Stimulated activated naive B cell treated with anti-CD40 and anti-IgM and Interleukin-4, amounts not matched to agents 10 μg/mL and 1 μg/mL and 100 μg/mL, for 72 hours (primary cell): ENCODE results near the gene FBXL7.

Experiments used
- ATAC-seq, 2 donors: fragments of 150-1000 bp; cut with Tn5 transposase; replicated peaks; 2 replicates each; pipeline ENCODE4 v1.10.0; 2021; ENCODE audit warnings: moderate library complexity in 1 of 2
- DNase-seq: peaks from one replicate; pipeline ENCODE4 v3.0.0; 2021
- H3K27ac Mint-ChIP-seq: one replicate; pipeline ENCODE4 v1.8.0; 2022; ENCODE audit warnings: mild to moderate bottlenecking, mixed read lengths
- H3K27me3 Mint-ChIP-seq, 2 donors: one replicate each; pipeline ENCODE4 v1.8.0; 2022; ENCODE audit warnings: mixed read lengths in 2 of 2
- H3K36me3 Mint-ChIP-seq, 2 donors: one replicate each; pipeline ENCODE4 v1.8.0; 2022; ENCODE audit warnings: mixed read lengths in 2 of 2, mild to moderate bottlenecking in 1 of 2
- H3K4me1 Mint-ChIP-seq, 2 donors: one replicate each; pipeline ENCODE4 v1.8.0; 2022; ENCODE audit warnings: mixed read lengths in 2 of 2, mild to moderate bottlenecking in 1 of 2
- H3K4me3 Mint-ChIP-seq, 2 donors: one replicate each; pipeline ENCODE4 v1.8.0; 2022; ENCODE audit warnings: mild to moderate bottlenecking in 2 of 2, mixed read lengths in 2 of 2, moderate library complexity in 1 of 2
- H3K9me3 Mint-ChIP-seq, 2 donors: one replicate each; pipeline ENCODE4 v1.8.0; 2022; ENCODE audit warnings: mixed read lengths in 2 of 2, mild to moderate bottlenecking in 1 of 2

Gene FBXL7

DNA sequence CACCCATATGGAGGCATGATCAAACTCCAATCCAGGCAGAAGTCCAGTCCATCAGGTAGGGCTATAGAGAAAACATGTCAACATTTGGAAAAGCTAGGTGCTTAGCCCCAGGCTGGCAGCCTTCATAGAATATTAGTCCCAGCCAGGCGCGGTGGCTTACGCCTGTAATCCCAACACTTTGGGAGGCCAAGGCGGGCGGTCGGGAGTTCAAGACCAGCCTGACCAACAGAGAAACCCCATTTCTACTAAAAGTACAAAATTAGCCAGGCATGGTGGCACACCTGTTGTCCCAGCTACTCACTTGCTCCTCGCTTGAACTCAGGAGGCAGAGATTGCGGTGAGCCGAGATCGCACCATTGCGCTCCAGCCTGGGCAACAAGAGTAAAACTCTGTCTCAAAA, 393.9 kb downstream of the FBXL7 start:
- Mint-ChIP-seq H3K36me3 (no peaks in the 10 kb centered on the region), H3K4me3 (no peak overlapping the region), H3K4me1 (no peaks in the 10 kb centered on the region), H3K9me3 (peaks cover 2 to 4% of the 10 kb centered on the region in 2 donors), H3K27me3 (no peaks in the 10 kb centered on the region), H3K27ac (no peak overlapping the region)
- ATAC-seq (no peak), DNase-seq (no peak)

DNA sequence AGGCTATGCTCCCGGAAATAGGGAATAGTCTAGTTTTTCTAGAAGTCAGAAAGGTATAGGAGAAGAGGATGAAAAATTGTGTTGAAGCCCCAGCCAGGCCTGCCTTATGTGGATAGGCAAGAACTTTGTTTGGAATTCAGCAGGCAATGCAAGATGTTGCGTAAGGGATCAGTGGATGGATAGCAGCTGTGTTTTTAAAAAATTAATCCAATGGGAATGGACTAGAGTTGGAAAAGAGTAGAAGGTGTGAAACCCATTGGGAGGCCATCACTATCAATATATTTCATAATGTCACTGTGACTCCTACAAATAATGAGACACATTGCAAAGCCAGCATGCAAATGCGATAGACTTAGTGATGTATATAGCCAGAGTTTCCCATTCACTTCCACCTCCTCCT, 397.7 kb downstream of the FBXL7 start:
- no peak for DNase-seq
- Mint-ChIP-seq H3K27me3 (no peaks in the 10 kb centered on the region), H3K27ac (no peak overlapping the region), H3K9me3 (peaks cover 2 to 7% of the 10 kb centered on the region in 2 donors), H3K4me3 (no peak overlapping the region), H3K4me1 (no peaks in the 10 kb centered on the region), H3K36me3 (no peaks in the 10 kb centered on the region)
- no peak for ATAC-seq

DNA sequence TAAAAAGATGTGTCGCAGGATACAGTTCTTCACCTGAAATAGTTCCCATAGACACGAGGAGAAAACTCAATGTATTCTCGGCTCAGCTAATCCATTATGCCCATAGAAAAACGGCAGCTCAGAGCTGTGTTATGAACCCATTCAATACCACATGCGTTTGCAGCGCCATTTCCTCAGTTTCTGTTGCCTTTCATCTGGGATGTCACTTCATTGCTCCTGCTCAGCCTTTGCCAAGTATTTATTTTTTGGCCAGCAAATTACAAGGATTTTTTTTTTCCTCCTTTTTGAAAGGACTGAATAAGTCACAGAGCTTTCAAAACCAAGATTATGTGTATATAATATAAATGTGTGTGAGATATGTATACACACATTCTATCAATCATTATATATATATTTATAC, 398.7 kb downstream of the FBXL7 start:
- ATAC-seq = no peak
- Mint-ChIP-seq H3K36me3 (no peaks in the 10 kb centered on the region), H3K27me3 (no peaks in the 10 kb centered on the region), H3K4me3 (no peak overlapping the region), H3K27ac (no peak overlapping the region), H3K9me3 (peaks cover 2 to 7% of the 10 kb centered on the region in 2 donors), H3K4me1 (no peaks in the 10 kb centered on the region)
- DNase-seq = no peak

DNA sequence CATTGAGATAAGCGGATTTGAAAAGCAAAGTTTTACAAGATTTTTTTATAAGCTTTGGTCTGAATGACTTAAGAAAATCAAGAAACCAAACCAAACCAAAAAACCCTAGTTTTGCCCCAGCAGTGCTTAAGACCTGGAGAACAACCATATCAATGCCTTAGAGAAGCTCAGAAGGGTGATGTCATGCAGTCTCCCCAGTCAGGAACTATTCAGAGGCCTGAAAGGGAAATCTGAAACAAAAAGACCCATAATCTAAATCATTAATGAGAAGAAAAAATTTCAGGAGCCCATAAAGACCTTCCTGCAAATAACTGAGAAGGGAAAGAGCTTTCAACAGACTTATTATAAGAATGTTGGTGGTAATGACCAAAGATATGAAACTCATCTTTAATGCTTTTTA, 399.5 kb downstream of the FBXL7 start:
- no peak overlapping the region for H3K4me3 Mint-ChIP-seq
- H3K27me3 Mint-ChIP-seq = no peaks in the 10 kb centered on the region
- H3K27ac Mint-ChIP-seq = no peak overlapping the region
- H3K36me3 Mint-ChIP-seq = no peaks in the 10 kb centered on the region
- peaks cover 2 to 7% of the 10 kb centered on the region in 2 donors for H3K9me3 Mint-ChIP-seq
- ATAC-seq = no peak
- DNase-seq = no peak
- H3K4me1 Mint-ChIP-seq = no peaks in the 10 kb centered on the region

- ATAC-seq (no peak), DNase-seq (no peak)
- Mint-ChIP-seq H3K4me3 (no peak overlapping the region), H3K36me3 (no peaks in the 10 kb centered on the region), H3K27me3 (no peaks in the 10 kb centered on the region), H3K4me1 (no peaks in the 10 kb centered on the region), H3K9me3 (peaks cover 2 to 7% of the 10 kb centered on the region in 2 donors), H3K27ac (no peak overlapping the region)
Observed at GRCh38 chr5:15901151-15901550, 401.2 kb downstream of the FBXL7 start.

GRCh38 chr5:15902066-15902465, 402.1 kb downstream of the FBXL7 start:
- H3K36me3 Mint-ChIP-seq = no peaks in the 10 kb centered on the region
- peaks cover 2 to 7% of the 10 kb centered on the region in 2 donors for H3K9me3 Mint-ChIP-seq
- H3K4me3 Mint-ChIP-seq = no peak overlapping the region
- no peaks in the 10 kb centered on the region for H3K4me1 Mint-ChIP-seq
- ATAC-seq (no peak), DNase-seq (no peak)
- H3K27ac Mint-ChIP-seq = no peak overlapping the region
- no peaks in the 10 kb centered on the region for H3K27me3 Mint-ChIP-seq

DNA sequence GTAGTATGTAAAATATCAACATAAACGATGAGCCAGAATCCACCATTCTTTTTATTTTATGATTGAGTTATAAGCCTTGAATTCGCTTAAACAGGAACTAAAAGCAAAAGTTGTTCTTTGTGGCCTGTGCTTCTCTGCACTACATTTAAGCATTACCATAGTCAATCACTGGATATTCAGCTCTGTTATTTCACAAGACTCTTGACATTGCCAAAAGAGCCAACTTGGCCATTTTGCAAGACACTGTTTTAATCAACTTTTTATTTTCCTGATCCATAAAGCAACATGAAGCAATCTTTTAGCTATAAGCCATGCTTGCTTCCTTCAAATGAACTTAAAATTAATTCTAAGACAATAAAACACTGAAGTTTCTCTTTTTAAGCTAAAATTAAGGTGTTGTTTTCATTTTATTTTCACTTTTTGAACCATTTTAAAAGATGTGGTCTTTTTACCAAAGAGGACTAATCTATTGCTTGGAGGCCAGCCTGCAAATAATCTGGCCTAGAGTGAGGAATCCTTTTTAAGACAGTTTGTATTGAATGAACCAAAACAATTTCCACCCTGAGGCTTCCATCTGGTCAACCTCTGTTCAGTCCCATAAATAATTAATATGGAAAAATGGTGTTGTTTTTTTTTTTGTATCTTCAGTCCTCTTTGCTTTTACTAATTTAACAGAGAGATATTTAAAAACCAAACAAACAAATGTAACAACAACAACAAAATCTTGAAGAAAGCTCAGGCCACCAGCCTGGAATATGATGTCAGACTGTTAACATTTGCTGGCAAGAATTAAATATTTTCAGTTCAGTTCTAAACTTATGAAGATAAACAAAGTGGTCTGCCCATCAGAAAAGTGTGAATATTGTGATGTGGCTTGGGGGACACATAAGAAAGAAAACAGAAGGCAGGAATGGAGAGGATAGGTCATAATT, 405.2 kb downstream of the FBXL7 start:
- DNase-seq (no peak), ATAC-seq (no peak)
- Mint-ChIP-seq H3K4me3 (no peak overlapping the region), H3K36me3 (no peaks in the 10 kb centered on the region), H3K27me3 (no peaks in the 10 kb centered on the region), H3K4me1 (no peaks in the 10 kb centered on the region), H3K27ac (no peak overlapping the region), H3K9me3 (peaks cover 0 to 3% of the 10 kb centered on the region in 2 donors)

GRCh38 chr5:15914638-15915037, 414.7 kb downstream of the FBXL7 start:
- Mint-ChIP-seq H3K4me3 (no peak overlapping the region), H3K4me1 (no peaks in the 10 kb centered on the region), H3K27ac (no peak overlapping the region), H3K36me3 (no peaks in the 10 kb centered on the region), H3K9me3 (peaks cover 0 to 2% of the 10 kb centered on the region in 2 donors), H3K27me3 (no peaks in the 10 kb centered on the region)
- ATAC-seq (no peak), DNase-seq (no peak)

DNA sequence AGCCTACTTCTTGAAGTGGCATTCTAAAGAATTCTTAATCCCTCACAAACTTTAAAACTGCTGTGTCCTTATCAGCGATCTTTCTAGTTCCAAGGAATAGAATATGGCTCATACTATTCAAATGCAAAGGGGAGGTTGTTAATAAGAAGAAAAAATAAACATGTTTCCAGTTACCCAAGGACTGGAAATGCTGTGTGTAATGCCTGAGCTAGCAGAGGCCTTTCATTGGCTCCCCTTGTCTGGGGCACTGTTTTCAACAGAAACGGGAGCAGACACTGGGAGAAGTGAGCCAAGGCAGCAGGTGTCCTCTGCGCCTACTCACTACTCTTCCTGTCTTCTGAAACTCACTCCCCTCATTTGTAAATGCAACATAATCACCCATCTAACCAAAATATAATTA, 426.6 kb downstream of the FBXL7 start:
- peaks cover 0 to 2% of the 10 kb centered on the region in 2 donors for H3K9me3 Mint-ChIP-seq
- H3K4me3 Mint-ChIP-seq = no peak overlapping the region
- ATAC-seq (no peak), DNase-seq (no peak)
- no peaks in the 10 kb centered on the region for H3K27me3 Mint-ChIP-seq
- H3K36me3 Mint-ChIP-seq = no peaks in the 10 kb centered on the region
- H3K4me1 Mint-ChIP-seq = no peaks in the 10 kb centered on the region
- H3K27ac Mint-ChIP-seq = no peak overlapping the region

GRCh38 chr5:15927710-15928380, 427.9 kb downstream of the FBXL7 start:
- H3K36me3 Mint-ChIP-seq = no peaks in the 10 kb centered on the region
- H3K9me3 Mint-ChIP-seq = peaks cover 0 to 2% of the 10 kb centered on the region in 2 donors
- ATAC-seq (no peak), DNase-seq (no peak)
- H3K27me3 Mint-ChIP-seq = no peaks in the 10 kb centered on the region
- H3K4me1 Mint-ChIP-seq = no peaks in the 10 kb centered on the region
- no peak overlapping the region for H3K27ac Mint-ChIP-seq
- no peak overlapping the region for H3K4me3 Mint-ChIP-seq

DNA sequence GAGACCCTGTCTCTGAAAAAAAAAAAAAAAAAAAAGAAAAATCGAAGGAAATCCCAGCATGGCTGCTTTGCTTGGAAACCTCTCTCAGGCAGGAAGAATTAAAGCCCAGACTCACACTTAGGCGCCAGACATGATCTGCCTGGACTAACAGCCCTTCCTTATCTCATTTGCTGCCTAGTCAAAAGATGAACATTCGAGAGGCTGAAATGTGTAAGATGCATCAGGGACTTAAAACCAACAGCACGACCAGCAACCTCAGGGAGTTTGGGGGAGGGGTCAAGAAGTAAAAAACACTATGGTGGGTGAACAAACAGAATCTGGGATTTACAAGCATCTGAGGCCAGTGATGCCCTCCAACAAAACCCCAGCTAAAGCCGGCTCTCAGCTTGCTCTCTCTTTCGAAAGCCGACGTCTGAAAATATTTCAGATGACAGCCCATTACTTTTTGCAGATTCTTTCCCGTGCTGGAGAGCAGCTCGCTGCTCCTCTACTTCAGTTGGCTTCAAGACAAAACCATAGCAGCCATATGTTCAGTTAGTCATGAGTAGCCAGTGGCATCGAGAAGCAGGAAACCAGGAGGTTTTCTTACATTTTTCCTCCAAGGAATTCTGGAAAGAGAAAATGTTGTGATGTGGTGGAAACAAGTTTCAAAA, 429.8 kb downstream of the FBXL7 start:
- ATAC-seq (no peak), DNase-seq (no peak)
- Mint-ChIP-seq H3K4me1 (no peaks in the 10 kb centered on the region), H3K36me3 (no peaks in the 10 kb centered on the region), H3K27ac (no peak overlapping the region), H3K9me3 (peaks cover 2 to 4% of the 10 kb centered on the region in 2 donors), H3K27me3 (no peaks in the 10 kb centered on the region), H3K4me3 (no peak overlapping the region)

- Mint-ChIP-seq H3K27me3 (no peaks in the 10 kb centered on the region), H3K4me1 (no peaks in the 10 kb centered on the region), H3K27ac (no peak overlapping the region), H3K9me3 (peaks cover 4 to 5% of the 10 kb centered on the region in 2 donors), H3K4me3 (no peak overlapping the region), H3K36me3 (no peaks in the 10 kb centered on the region)
- DNase-seq = no peak
- no peak for ATAC-seq
Observed at GRCh38 chr5:15932066-15932465, 432.1 kb downstream of the FBXL7 start.

DNA sequence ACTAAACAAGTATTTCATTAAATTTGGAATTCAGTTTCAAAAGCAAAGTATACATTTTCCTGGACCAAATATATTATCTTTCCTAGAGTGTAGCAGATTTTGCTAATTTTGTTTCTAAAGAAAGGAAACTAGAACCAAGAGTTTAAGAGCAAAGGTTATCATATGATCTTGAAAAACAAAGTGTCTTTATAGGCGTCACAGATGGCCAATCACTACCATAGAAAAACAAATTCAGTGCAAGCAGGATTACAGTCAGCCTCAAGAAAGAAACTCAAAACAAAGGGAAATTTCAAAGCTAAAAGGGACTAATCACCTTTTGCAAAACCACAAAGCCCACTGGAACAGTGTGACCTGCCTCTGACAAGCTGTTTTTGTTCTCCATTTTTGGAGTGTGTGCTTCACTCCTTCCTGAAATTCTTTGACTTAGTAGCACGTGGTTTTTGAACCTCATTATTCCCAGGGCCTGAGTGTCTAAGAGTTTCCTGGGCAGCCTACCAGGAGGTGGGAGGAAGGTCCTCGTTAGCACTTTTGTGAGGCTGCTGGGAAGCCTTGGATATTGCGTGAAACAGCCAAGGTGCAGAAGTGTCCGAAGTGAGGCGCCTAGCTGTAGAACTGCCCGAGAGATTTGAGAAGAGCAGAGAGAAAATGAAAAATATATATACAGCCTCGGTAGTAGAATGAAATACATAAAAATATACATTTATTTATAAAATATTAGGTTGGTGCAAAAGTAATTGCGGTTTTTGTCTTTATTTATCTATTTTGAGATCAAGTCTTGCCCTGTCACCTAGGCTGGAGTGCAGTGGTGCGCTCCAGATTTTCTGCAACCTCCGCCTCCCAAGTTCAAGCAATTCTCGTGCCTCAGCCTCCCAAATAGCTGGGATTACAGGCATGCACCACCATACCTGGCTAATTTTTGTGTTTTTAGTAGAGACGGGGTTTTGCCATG, 433.6 kb downstream of the FBXL7 start:
- no peak overlapping the region for H3K27ac Mint-ChIP-seq
- no peak for DNase-seq
- H3K4me1 Mint-ChIP-seq = no peaks in the 10 kb centered on the region
- no peaks in the 10 kb centered on the region for H3K27me3 Mint-ChIP-seq
- H3K36me3 Mint-ChIP-seq = no peaks in the 10 kb centered on the region
- no peak overlapping the region for H3K4me3 Mint-ChIP-seq
- no peak for ATAC-seq
- peaks cover 8 to 14% of the 10 kb centered on the region in 2 donors for H3K9me3 Mint-ChIP-seq
